Measurements from ENCODE around the gene SPEG.

DNA sequence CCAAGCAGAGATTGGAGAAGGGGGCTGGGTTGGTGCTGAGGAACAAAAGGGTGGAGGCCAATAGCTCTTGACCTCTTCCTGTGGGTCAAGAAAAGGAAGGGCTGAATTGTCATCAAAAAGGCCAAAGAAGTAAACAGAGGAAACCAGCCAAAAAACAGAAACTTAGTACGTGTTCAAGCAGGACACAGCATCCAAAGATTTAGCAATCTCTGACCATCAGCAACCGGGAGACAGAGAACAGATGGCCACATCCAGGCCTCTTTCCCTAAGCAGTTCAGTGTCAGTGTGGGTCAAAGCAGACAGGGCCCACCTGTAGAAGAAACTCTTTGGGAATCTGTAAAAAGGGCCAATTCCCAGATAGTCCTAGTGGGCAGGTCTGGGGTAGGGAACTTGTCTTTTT lies 49.8 kb upstream of the SPEG start:
- TF ChIP-seq, protein P1, sequence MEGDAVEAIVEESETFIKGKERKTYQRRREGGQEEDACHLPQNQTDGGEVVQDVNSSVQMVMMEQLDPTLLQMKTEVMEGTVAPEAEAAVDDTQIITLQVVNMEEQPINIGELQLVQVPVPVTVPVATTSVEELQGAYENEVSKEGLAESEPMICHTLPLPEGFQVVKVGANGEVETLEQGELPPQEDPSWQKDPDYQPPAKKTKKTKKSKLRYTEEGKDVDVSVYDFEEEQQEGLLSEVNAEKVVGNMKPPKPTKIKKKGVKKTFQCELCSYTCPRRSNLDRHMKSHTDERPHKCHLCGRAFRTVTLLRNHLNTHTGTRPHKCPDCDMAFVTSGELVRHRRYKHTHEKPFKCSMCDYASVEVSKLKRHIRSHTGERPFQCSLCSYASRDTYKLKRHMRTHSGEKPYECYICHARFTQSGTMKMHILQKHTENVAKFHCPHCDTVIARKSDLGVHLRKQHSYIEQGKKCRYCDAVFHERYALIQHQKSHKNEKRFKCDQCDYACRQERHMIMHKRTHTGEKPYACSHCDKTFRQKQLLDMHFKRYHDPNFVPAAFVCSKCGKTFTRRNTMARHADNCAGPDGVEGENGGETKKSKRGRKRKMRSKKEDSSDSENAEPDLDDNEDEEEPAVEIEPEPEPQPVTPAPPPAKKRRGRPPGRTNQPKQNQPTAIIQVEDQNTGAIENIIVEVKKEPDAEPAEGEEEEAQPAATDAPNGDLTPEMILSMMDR (conservative IDR thresholded peaks at IDR 0.05; ENCODE audit: low read depth, low read length): no peak
- TF ChIP-seq EZH2 (IDR thresholded peaks at IDR 0.05; ENCODE audit: low read length, unreplicated experiment) (no peak), EZH2phosphoT487 (IDR thresholded peaks at IDR 0.05; ENCODE audit: borderline replicate concordance, low read length) (no peak)

All from PC-3 (cell line).